Fibroblast of lung (primary cell): Measurements from ENCODE around the gene CYBA.

Experiments used
- CTCF ChIP-seq, 2 donors: IDR thresholded peaks in 1 of 2; conservative IDR thresholded peaks in 1 of 2; 1 replicate in 1 of 2; 2 replicates in 1 of 2; pipeline ENCODE4 v1.5.1; 2011 to 2012; ENCODE audit warnings: low read length in 2 of 2, control low read depth in 1 of 2, inconsistent platforms in 1 of 2, low read depth in 1 of 2, mild to moderate bottlenecking in 1 of 2
- EZH2 ChIP-seq: IDR thresholded peaks from 2 replicates; pipeline ENCODE4 v1.5.1; 2012; ENCODE audit warnings: low read length, control low read depth, mild to moderate bottlenecking; ENCODE audit errors: missing control alignments

DNA sequence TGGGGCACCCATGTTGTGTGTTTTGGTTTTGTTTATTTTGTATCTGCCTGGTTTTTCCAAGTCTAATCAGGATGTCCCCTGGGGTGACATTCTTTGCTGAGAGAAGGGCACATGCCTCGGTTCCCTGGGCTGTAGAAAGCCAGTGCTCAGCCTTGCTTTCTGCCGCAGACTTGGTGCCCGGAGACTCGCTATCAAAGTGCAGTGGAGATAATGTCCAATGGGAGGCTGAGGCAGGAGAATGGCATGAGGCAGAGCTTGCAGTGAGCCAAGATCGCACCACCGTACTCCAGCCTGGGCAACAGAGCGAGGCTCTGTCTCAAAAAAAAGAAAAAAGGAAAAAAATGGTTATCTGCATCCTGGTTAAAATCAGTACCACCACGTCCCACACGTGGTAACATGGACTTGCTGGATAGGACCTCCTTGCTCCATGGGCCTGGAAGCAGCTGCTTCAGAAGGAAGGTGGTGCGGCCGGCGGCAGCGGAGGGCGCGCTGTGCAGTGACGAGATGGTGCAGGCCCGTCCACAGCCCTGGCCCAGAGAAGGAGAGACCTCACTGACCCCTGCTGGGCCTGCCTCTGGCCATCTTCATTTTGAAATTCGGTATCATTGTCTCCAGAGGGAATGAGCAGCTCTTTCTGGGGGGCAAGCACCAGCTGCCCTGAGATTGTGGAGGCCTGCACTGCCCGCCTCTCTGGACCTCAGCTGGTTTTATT is 31.7 kb downstream of the CYBA start:
- TF ChIP-seq CTCF (conservative IDR thresholded peaks at IDR 0.05 in 1 of 2, IDR thresholded peaks at IDR 0.05 in 1 of 2; ENCODE audit: low read depth in 1 of 2, low read length in 2 of 2) = no peak
- TF ChIP-seq EZH2 = no peak
